Kidney (tissue), 14 donors: ENCODE data around the gene SLC27A1. TPM values are rescaled to one million over a fixed set of nuclear protein-coding genes. Genes with fewer than 3 reads are reported as not detected.
A peak's percentile ranks its signal among the peaks of the same experiment; 100 is the strongest.
"Not testable (repeated sequence)": the region's sequence is repeated elsewhere in the genome, so short reads cannot be mapped to it uniquely, and the experiment has no call there.

Source experiments
- DNase-seq, 5 donors: peaks; one replicate each; pipeline ENCODE4 v3.0.0-alpha.2; 2013 to 2020
- FAIRE-seq: peaks from 2 replicates; lab custom pipeline; 2012; peaks lifted over from hg19 to GRCh38; lab: Jason Lieb, UNC
- H3K27ac ChIP-seq, 2 donors: one replicate each; pipeline ENCODE4 v1.7.0; 2013; ENCODE audit warnings: low read depth in 2 of 2, low read length in 2 of 2, inconsistent platforms in 1 of 2
- H3K27me3 ChIP-seq: one replicate; pipeline ENCODE4 v1.7.1; 2013; ENCODE audit warnings: low read length, inconsistent platforms; ENCODE audit not compliant: control insufficient read depth, insufficient read depth
- H3K36me3 ChIP-seq, 3 donors: one replicate each; pipeline versions ENCODE4 v1.7.0 to v1.7.1; 2013; ENCODE audit warnings: low read length in 3 of 3, control low read depth in 1 of 3, inconsistent platforms in 1 of 3; ENCODE audit not compliant: insufficient read depth in 3 of 3, control insufficient read depth in 2 of 3
- H3K4me1 ChIP-seq, 3 donors: one replicate each; pipeline versions ENCODE4 v1.7.0 to v1.7.1; 2013; ENCODE audit warnings: low read length in 3 of 3, inconsistent platforms in 1 of 3, low read depth in 1 of 3; ENCODE audit not compliant: control insufficient read depth in 2 of 3, insufficient read depth in 2 of 3
- H3K4me3 ChIP-seq, 3 donors: one replicate each; pipeline versions ENCODE4 v1.7.0 to v1.8.1; 2013; ENCODE audit warnings: low read length in 3 of 3, control low read depth in 1 of 3, inconsistent platforms in 1 of 3
- H3K9ac ChIP-seq, 3 donors: one replicate each; pipeline versions ENCODE4 v1.7.0 to v1.7.1; 2013; ENCODE audit warnings: low read length in 3 of 3, control low read depth in 1 of 3, inconsistent platforms in 1 of 3
- H3K9me3 ChIP-seq, 3 donors: one replicate each; pipeline versions ENCODE4 v1.7.0 to v1.7.1; 2013; ENCODE audit warnings: low read length in 3 of 3, control low read depth in 1 of 3, inconsistent platforms in 1 of 3; ENCODE audit not compliant: control insufficient read depth in 2 of 3, insufficient read depth in 1 of 3
- intact Hi-C: fragments of 100-400 bp; cut with DNase I; formaldehyde crosslinking; loops from one replicate; pipeline ENCODE4 v1.11.1; 2022
- polyA plus RNA-seq: library from polyadenylated mRNA; stranded (reverse); fragments of 350-450 nt; fragmentation: Illumina TruSeq; extraction: RNeasy Lipid Tissue Mini Kit (QIAGEN cat#74804); gene quantifications from one replicate; pipeline ENCODE4 v1.2.3, GENCODE V29; 2014; ENCODE audit warnings: low read depth, low replicate concordance; ENCODE audit not compliant: insufficient read depth
- total RNA-seq: library from RNA; stranded (reverse); fragmentation: NEBNext Ultra II Directional; extraction: Animal tissue kit (Norgen Biotek cat#: 25700); gene quantifications from one replicate; pipeline ENCODE4 v1.2.1, GENCODE V29; 2021
- TF ChIP-seq, protein P1 (sequence below): IDR thresholded peaks from 3 replicates; pipeline ENCODE4 v1.5.1; 2012; ENCODE audit warnings: mild to moderate bottlenecking, moderate library complexity, borderline replicate concordance; ENCODE audit not compliant: insufficient read depth; ENCODE audit errors: extremely low read depth
- donor health status: control.
- donor health status: control.
- donor health status: control.
- donor health status: control.
- donor health status: control.
- donor health status: DM: yes; HTN: yes; CAD: no.
- donor health status: Normal renal cell carcinoma (clear cell type).

Gene SLC27A1
- total and polyA plus RNA-seq, 2 donors from 2014 or later: 16.9 to 21.9 TPM

DNA sequence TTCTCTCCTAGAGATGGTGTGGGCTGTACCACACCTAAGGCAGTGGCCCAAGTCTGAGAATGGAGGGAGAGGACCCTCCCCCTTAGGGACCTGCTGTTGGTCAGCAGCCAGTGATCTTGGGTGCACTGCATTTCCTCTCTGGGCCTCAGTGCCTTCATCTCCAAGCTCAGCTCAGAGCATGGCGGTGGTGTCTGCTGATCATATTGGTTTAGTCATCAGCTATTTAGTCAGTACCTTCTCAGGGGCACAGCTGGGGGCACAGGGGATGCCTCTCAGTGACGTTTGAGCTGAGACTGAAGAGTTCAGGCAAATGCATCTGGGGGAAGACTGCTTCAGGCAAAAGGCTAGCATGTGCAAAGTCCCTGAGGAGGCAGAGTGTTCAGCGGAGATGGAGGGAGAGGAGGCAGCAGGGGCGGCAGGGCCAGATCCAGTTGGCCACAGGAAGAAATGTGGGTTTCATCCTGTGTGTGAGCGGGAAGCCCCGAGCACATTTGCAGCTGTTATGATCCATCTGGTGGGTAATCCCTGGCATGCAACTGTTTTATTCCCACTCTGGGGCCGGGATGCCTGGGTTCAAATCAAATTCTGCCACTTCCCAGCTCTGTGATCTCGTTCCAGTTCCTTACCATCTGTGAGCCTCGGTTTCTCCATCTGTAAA is 25.4 kb downstream of the SLC27A1 start:
- Histone ChIP-seq H3K36me3 (peaks cover 0 to under 1% (median 0%) of the 10 kb centered on the region in 3 donors), H3K4me1 (peaks cover 0 to 6% (median 0%) of the 10 kb centered on the region in 3 donors), H3K27me3 (no peaks in the 10 kb centered on the region), H3K9me3 (no peaks in the 10 kb centered on the region), H3K4me3 (no peak overlapping the region), H3K27ac (no peak overlapping the region), H3K9ac (no peak overlapping the region)
- DNase-seq (peak in 1 of 5 donors; percentile 43), FAIRE-seq (no peak)
- intact Hi-C loops: no loop called here
- TF ChIP-seq, protein P1, sequence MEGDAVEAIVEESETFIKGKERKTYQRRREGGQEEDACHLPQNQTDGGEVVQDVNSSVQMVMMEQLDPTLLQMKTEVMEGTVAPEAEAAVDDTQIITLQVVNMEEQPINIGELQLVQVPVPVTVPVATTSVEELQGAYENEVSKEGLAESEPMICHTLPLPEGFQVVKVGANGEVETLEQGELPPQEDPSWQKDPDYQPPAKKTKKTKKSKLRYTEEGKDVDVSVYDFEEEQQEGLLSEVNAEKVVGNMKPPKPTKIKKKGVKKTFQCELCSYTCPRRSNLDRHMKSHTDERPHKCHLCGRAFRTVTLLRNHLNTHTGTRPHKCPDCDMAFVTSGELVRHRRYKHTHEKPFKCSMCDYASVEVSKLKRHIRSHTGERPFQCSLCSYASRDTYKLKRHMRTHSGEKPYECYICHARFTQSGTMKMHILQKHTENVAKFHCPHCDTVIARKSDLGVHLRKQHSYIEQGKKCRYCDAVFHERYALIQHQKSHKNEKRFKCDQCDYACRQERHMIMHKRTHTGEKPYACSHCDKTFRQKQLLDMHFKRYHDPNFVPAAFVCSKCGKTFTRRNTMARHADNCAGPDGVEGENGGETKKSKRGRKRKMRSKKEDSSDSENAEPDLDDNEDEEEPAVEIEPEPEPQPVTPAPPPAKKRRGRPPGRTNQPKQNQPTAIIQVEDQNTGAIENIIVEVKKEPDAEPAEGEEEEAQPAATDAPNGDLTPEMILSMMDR: no peak

DNA sequence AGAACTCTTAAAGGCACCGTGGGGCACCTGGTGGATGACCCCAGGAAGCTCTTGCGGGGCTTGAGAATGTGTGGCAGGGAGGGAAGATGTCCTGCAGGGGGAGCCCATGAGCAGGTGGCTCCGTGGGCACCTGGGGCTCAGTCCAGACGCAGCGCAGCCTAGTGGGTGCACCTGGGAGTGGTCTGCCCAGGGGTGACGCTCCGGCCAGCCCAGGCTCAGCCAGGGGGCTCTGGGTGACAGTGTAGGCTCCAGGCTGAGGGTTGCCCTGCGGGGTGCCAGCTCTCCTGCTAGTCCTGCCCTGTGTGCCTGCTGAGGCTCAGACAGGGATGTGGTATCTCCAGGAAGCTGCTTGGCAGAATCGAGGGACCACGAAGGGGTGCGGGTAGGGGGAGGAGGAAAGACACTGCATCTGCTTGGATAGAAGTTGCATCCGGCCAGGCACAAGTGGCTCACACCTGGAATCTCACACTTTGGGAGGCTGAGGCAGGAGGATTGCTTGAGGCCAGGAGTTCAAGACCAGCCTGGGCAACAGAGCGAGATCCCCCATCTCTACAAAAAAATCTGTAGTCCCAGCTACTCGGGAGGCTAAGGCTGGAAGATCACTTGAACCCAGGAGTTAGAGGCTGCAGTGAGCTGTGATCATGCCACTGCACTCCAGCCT is 26.1 kb downstream of the SLC27A1 start:
- peaks cover 0 to 3% (median 0%) of the 10 kb centered on the region in 3 donors for H3K36me3 ChIP-seq
- no peaks in the 10 kb centered on the region for H3K9me3 ChIP-seq
- H3K4me3 ChIP-seq: no peak overlapping the region
- DNase-seq (peak; percentile 60 to 84 (median 76)), FAIRE-seq (no peak)
- no peak overlapping the region for H3K9ac ChIP-seq
- intact Hi-C loops: no loop called here
- TF ChIP-seq, protein P1: peak; percentile 68
- H3K27ac ChIP-seq: no peak overlapping the region
- no peaks in the 10 kb centered on the region for H3K27me3 ChIP-seq
- peaks cover 0 to 6% (median 0%) of the 10 kb centered on the region in 3 donors for H3K4me1 ChIP-seq

DNA sequence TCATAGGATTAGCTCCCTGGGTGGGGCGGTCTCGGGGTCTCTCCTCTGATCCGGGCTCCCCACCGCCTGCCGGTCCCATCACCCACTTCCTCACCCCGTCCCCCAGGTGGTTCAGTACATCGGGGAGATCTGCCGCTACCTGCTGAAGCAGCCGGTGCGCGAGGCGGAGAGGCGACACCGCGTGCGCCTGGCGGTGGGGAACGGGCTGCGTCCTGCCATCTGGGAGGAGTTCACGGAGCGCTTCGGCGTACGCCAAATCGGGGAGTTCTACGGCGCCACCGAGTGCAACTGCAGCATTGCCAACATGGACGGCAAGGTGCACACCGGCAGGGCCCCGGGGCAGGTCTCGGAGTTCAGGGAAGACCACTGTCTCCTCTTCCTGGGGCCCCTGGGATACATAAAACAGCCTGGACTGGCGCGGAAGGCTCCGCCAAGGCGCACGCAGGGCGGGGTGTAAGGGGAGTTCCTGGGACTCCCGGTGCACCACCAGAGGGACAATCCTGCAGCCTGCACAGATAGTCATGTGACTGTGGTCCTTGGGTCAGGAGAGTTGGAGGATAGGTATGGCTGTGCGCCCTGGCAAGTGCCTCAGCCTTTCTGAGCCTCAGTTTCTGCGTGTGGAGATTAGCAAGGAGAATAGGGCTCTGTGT is 26.9 kb downstream of the SLC27A1 start:
- FAIRE-seq: no peak
- Histone ChIP-seq H3K4me3 (no peak overlapping the region), H3K36me3 (peaks cover 0 to 3% (median 0%) of the 10 kb centered on the region in 3 donors), H3K9ac (no peak overlapping the region), H3K27me3 (no peaks in the 10 kb centered on the region), H3K4me1 (peaks cover 0 to 6% (median 0%) of the 10 kb centered on the region in 3 donors), H3K27ac (no peak overlapping the region), H3K9me3 (no peaks in the 10 kb centered on the region)
- peak in 4 of 5 donors; percentile 31 to 64 (median 37) for DNase-seq
- intact Hi-C loops: no loop called here
- TF ChIP-seq, protein P1: no peak

DNA sequence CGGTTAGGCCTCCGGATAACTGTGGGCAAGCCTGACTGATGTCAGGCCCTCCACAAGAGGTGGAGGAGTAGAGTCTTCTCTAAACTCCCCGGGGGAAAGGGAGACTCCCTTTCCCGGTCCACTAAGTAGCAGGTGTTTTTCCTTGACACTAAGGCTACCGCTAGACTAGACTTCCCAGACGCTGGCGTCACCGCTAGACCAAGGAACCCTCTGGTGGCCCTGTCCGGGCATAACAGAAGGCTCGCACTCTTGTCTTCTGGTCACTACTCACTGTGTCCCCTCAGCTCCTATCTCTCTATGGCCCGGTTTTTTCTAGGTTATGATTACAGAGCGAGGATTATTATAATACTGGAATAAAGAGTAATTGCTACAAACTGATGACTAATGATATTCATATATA is 28.7 kb downstream of the SLC27A1 start:
- H3K36me3 ChIP-seq, H3K9me3 ChIP-seq, H3K27ac ChIP-seq, intact Hi-C loops, H3K4me3 ChIP-seq, H3K27me3 ChIP-seq, H3K9ac ChIP-seq, FAIRE-seq, H3K4me1 ChIP-seq: not testable (repeated sequence)
- peak in 4 of 5 donors; percentile 72 to 86 (median 82) for DNase-seq
